ENCODE measurements around the gene KCNQ1. TPM values are rescaled to one million over a fixed set of nuclear protein-coding genes. Genes with fewer than 3 reads are reported as not detected.

Gene KCNQ1
- total RNA-seq, 1 donor from 2014 or later: 0.07 TPM

- no peak for DNase-seq (ENCODE audit: low read depth, low spot score)
These were observed 34.2 kb upstream of the KCNQ1 start for GRCh38 chr11:2410616-2411015.

GRCh38 chr11:2411446-2412305 lies 33.1 kb upstream of the KCNQ1 start:
- DNase-seq (ENCODE audit: low read depth, low spot score): no peak

GRCh38 chr11:2412323-2412722 lies 32.5 kb upstream of the KCNQ1 start:
- no peak for DNase-seq (ENCODE audit: low read depth, low spot score)

- no peak for DNase-seq (ENCODE audit: low read depth, low spot score)
These were observed 30.8 kb upstream of the KCNQ1 start for GRCh38 chr11:2413742-2414579.

- DNase-seq (ENCODE audit: low read depth, low spot score): no peak
These were observed 30.2 kb upstream of the KCNQ1 start for GRCh38 chr11:2414616-2415015.

- no peak for DNase-seq (ENCODE audit: low read depth, low spot score)
These were observed 29.6 kb upstream of the KCNQ1 start for GRCh38 chr11:2415171-2415570.

GRCh38 chr11:2415601-2416380 lies 29.0 kb upstream of the KCNQ1 start:
- DNase-seq (ENCODE audit: low read depth, low spot score): no peak

- DNase-seq (ENCODE audit: low read depth, low spot score): no peak
These were observed 28.0 kb upstream of the KCNQ1 start for GRCh38 chr11:2416765-2417164.

GRCh38 chr11:2417856-2418692 lies 26.7 kb upstream of the KCNQ1 start:
- no peak for DNase-seq (ENCODE audit: low read depth, low spot score)

GRCh38 chr11:2418693-2419360 lies 26.0 kb upstream of the KCNQ1 start:
- DNase-seq (ENCODE audit: low read depth, low spot score): no peak

GRCh38 chr11:2419638-2420501 lies 24.9 kb upstream of the KCNQ1 start:
- DNase-seq (ENCODE audit: low read depth, low spot score): peak; percentile 40

GRCh38 chr11:2420502-2421225 lies 24.1 kb upstream of the KCNQ1 start:
- peak; percentile 22 for DNase-seq (ENCODE audit: low read depth, low spot score)

- DNase-seq (ENCODE audit: low read depth, low spot score): no peak
These were observed 23.4 kb upstream of the KCNQ1 start for GRCh38 chr11:2421226-2421994.

GRCh38 chr11:2421996-2422395 lies 22.8 kb upstream of the KCNQ1 start:
- DNase-seq (ENCODE audit: low read depth, low spot score): no peak

- DNase-seq (ENCODE audit: low read depth, low spot score): no peak
These were observed 22.2 kb upstream of the KCNQ1 start for GRCh38 chr11:2422461-2423156.

- DNase-seq (ENCODE audit: low read depth, low spot score): no peak
These were observed 21.4 kb upstream of the KCNQ1 start for GRCh38 chr11:2423157-2424025.

Data from pulmonary artery endothelial cell (primary cell).